Sciatic nerve (tissue), 2 donors: Measurements from ENCODE around the gene PSPH. TPM values are rescaled to one million over a fixed set of nuclear protein-coding genes. Genes with fewer than 3 reads are reported as not detected.

Experiments used
- ATAC-seq: fragments of 200-7000 bp; cut with Tn5 transposase; one replicate; pipeline ENCODE4 v1.9.1; 2020; ENCODE audit warnings: mild to moderate bottlenecking, moderate library complexity
- DNase-seq: peaks from one replicate; pipeline ENCODE4 v3.0.0-alpha.2; 2020; ENCODE audit warnings: low spot score
- intact Hi-C: fragments of 100-400 bp; cut with DNase I; formaldehyde crosslinking; loops from one replicate; pipeline ENCODE4 v1.14.2; 2022
- total RNA-seq: library from RNA; stranded (reverse); fragmentation: NEBNext Ultra II Directional; extraction: Animal tissue kit (Norgen Biotek cat#: 25700); gene quantifications from one replicate; pipeline ENCODE4 v1.2.1, GENCODE V29; 2021
- donor health status: DM: no; HTN: no; CAD: no.
- donor health status: DM: no; HTN: no; CAD: no.

Gene PSPH
- total RNA-seq, 1 donor from 2014 or later: 11.5 TPM

DNA sequence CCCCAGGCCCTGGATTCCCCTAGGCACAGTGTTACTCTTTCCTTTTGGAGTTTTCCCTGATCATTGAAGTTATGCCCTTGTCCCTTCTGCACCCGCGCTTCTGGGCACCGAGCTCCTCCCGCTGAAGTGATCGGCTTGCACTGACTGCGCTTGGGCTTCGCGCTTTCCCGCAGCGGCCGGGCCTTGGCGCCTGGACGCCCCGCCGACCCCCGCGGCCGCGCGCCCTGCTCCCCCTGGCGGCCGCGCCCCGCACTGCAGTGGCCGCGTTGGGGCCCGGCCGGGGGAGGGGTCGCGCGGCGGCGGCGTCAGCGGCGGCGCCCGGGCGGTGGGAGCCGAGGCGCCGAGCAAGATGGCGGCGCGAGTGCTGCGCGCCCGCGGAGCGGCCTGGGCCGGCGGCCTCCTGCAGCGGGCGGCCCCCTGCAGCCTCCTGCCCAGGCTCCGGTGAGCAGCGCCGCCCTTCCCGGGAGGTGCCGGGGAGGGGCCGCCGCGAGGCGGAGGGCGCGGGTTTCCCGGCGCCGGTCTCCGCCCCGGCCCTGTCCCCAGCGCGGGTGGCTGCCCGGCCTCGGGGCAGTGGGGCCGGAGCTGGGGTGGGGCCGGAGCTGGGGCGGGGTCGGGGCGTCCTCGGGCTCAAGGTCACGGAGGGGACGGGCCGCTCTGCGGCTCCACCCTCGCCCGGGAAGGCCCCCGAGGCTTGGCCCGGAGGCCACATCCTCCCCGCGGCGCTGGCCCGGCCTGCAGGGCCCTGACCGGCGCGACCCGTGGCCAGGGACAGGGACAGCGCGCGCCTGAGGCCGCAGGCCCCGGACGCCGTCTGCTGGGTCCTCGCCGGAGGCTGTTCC lies 86.8 kb downstream of the PSPH start, which contains the start of gene NIPSNAP2:
TSS of gene NIPSNAP2 (plus strand) at position 325 of the 839 bp plus-strand sequence. CDS start at position 350, 25 bp downstream.
- DNase-seq (peak; percentile 81), ATAC-seq (peak; percentile 90)

DNA sequence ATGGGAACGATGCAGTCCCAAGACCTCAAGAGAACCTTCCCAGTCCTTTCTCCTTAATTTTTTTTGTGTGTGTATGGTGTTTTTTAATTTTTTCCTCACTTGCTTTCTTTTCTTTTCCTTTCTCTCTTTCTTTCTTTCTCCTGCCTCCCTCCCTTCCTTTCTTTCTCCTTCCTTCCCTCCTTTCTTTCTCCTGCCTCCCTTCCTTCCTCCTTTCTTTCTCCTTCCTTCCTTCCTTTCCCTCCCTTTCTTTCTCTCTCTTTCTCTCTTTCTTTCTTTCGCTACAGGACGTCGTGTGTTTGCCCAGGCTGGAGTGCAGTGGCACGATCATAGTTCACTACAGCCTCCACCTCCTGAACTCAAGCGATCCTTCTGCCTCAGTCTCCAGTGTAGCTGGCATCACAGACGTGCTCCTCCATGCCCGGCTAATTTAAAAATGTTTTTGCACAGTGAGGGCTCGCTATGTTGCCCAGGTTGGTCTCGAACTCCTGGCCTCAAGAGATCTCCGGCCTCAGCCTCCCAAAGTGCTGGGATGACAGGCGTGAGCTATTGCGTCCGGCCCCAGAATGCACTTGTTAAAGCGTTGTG lies 87.6 kb downstream of the PSPH start:
- ATAC-seq (peak; percentile 3), DNase-seq (no peak)
- intact Hi-C loops: no loop called here

More for the DNA sequence above, 86.8 kb downstream of the PSPH start, which contains the start of gene NIPSNAP2:
- intact Hi-C loops: no loop called here

DNA sequence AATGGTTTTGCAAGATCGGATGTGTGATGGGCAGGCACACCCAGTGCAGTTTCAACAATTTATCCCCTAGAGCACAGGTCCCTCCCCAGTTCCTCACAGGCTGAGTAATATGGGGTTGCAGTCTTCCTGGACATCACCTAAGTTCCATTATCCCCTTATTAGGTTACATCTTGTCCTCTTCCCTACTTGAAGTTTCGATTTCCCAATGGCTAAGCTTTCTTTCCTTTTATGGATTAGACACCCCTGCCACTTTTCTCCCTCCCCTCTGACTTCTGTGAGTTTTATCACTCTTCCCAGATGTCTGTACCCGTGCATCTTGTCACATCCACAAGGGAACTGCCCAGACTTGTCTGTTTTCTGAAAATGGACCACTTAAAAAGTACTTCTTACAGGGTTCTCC lies 89.2 kb downstream of the PSPH start:
- DNase-seq (no peak), ATAC-seq (no peak)
- intact Hi-C loops: no loop called here

Other genes with a start within 250 kb of the PSPH start
- not detected for gene SEPTIN14, start 188.7 kb downstream of the PSPH start, total RNA-seq
- gene ZNF713, start 164.0 kb downstream of the PSPH start, total RNA-seq: 7.1 TPM
- 8.1 TPM for gene MRPS17, start 99.6 kb downstream of the PSPH start, total RNA-seq
- 47.4 TPM for gene NIPSNAP2, start 86.9 kb downstream of the PSPH start, total RNA-seq
- gene CCT6A, start 321 bp upstream of the PSPH start, total RNA-seq: 77.3 TPM
- 86.4 TPM for gene SUMF2, start 12.8 kb upstream of the PSPH start, total RNA-seq
- 2.7 TPM for gene PHKG1, start 41.5 kb upstream of the PSPH start, total RNA-seq
- gene CHCHD2, start 55.0 kb upstream of the PSPH start, total RNA-seq: 170 TPM
- gene NUPR2, start 65.0 kb upstream of the PSPH start, total RNA-seq: not detected